Measurements from ENCODE around the gene KCNH2. TPM values are rescaled to one million over a fixed set of nuclear protein-coding genes. Genes with fewer than 3 reads are reported as not detected.

Gene KCNH2
- total RNA-seq, 1 donor from 2014 or later = 2.4 TPM

DNA sequence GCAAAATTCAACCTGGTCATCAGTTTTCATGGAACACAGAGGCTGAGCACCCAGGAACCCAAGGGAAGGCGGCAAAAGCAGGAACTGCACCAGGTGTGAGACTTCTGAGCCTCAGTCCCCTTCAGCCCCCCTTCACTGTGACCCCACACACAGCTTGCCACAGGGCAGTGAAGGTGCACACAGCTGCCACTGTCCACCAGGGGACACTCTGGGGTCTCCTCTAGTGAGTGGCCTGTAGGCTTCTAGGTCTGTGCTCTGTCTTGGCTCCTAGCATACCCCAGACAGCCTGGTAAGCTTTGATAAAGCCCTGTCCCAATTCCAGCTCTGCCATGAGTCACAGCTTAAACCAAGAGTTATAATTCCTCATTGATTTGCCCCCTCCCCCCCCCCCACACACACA, 12.1 kb downstream of the KCNH2 start:
- no peak for DNase-seq
- H3K4me3 ChIP-seq = no peak overlapping the region
- no peak overlapping the region for H3K27ac ChIP-seq
- peaks cover 37% of the 10 kb centered on the region for H3K27me3 ChIP-seq (ENCODE audit: low read depth)
- no peaks in the 10 kb centered on the region for H3K9me3 ChIP-seq
- TF ChIP-seq, protein P1, sequence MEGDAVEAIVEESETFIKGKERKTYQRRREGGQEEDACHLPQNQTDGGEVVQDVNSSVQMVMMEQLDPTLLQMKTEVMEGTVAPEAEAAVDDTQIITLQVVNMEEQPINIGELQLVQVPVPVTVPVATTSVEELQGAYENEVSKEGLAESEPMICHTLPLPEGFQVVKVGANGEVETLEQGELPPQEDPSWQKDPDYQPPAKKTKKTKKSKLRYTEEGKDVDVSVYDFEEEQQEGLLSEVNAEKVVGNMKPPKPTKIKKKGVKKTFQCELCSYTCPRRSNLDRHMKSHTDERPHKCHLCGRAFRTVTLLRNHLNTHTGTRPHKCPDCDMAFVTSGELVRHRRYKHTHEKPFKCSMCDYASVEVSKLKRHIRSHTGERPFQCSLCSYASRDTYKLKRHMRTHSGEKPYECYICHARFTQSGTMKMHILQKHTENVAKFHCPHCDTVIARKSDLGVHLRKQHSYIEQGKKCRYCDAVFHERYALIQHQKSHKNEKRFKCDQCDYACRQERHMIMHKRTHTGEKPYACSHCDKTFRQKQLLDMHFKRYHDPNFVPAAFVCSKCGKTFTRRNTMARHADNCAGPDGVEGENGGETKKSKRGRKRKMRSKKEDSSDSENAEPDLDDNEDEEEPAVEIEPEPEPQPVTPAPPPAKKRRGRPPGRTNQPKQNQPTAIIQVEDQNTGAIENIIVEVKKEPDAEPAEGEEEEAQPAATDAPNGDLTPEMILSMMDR (IDR thresholded peaks at IDR 0.05) = peak; percentile 17
- ATAC-seq = no peak
- intact Hi-C loops (cut with DNase I) = no loop called here
- H3K4me1 ChIP-seq = peaks cover 41% of the 10 kb centered on the region
- no peaks in the 10 kb centered on the region for H3K36me3 ChIP-seq

DNA sequence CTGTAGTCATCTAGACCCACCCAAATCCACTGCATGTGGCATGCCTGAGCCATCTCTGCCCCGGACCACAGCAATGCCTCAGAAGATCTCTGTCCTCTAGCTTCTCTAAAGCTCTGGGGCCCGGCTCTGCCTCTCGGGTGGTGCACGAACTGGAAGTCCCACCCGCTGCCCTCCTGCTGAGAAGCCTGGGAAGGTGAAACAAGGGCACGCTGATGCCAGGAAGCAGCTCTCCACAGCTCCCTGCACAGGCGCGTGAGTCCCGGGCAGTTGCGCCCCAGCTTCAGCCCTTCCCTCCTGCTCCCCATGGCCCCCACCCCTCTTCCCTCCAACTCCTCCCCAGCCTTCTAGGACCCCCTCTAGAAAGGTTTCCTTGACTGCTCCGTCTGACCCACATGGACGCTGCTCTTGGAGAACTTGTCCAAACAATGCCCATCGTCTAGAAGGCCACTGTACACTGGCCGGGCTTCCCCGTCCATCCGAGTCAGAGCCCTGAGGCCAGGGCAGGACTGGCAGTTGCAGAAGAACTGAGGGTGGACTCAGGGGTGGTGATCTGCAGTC, 12.8 kb downstream of the KCNH2 start:
- peaks cover 37% of the 10 kb centered on the region for H3K27me3 ChIP-seq (ENCODE audit: low read depth)
- intact Hi-C loops (cut with DNase I) = no loop called here
- ATAC-seq (no peak), DNase-seq (no peak)
- peaks cover 41% of the 10 kb centered on the region for H3K4me1 ChIP-seq
- H3K4me3 ChIP-seq = no peak overlapping the region
- H3K27ac ChIP-seq = no peak overlapping the region
- no peaks in the 10 kb centered on the region for H3K9me3 ChIP-seq
- TF ChIP-seq, protein P1 (IDR thresholded peaks at IDR 0.05) = no peak
- H3K36me3 ChIP-seq = no peaks in the 10 kb centered on the region

DNA sequence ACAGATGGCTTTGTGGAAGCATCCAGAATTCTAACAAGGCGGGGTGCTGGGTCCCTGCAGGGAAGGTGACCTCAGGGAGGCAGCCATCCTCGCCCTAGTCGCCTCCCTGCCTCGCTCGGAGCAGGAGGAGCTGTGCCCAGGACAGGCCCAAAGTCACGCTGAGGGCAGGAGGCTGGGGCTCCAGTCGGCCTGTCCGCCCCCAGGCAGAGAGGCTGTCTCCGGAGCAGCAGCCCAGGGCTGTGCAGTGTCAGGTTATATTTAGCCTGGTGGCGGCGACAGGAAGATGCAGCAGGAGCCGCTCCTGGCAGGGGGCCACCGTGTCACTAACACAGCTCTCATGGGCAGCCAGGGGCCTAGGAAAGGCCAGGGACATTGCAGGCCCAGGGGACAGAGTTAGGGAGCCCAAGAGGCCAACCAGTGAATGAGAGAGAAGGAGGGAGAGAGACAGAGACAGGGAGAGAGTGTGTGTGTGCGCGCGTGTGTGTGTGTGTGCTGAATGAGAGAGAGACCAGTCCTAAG, 13.5 kb downstream of the KCNH2 start:
- peak in 1 of 2 donors; percentile 2 for ATAC-seq
- H3K36me3 ChIP-seq = no peaks in the 10 kb centered on the region
- intact Hi-C loops (cut with DNase I) = no loop called here
- TF ChIP-seq, protein P1 (IDR thresholded peaks at IDR 0.05) = no peak
- no peak for DNase-seq
- no peak overlapping the region for H3K27ac ChIP-seq
- H3K4me3 ChIP-seq = no peak overlapping the region
- H3K4me1 ChIP-seq = peaks cover 38% of the 10 kb centered on the region
- no peaks in the 10 kb centered on the region for H3K9me3 ChIP-seq
- peaks cover 41% of the 10 kb centered on the region for H3K27me3 ChIP-seq (ENCODE audit: low read depth)

DNA sequence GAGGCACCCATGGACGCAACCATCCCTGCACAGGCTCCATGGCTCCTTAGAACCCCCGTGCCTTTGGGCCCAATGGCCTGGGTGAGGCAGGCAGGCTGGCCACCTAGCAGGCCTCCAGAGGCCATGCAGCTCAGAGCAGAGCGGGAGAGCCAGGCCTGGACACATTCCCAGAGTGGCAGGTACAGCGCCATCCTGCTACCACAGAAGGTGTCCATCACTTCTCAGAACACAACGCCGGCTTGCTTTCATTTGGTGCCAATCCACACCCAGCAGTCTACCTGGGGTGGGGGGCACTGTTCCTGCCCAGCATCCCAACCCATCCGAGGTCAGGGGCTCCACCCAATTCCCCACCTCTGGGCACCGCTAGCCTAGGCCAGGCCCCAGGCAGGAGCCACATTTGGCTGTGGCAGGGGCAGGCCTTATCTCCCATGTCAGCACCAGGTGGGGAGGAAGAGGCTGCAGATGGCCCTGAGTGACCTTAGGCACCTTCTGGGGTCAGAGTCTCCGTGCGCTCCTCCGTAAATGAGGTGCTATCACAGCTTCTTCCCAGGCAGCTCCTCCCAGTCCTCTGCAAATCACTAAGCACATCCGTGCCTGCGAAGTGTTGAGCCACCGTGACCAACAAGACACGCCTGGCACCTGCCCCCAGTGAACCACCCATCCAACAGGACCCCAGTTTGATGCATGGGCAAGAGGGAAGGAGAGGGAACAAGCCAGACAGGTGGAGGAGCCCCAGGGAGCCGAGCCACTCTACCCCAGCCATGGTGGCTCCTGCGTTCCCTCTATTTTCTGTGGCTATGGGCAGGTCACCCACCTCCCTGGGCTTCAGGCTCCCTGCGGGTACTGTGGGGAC, 14.2 kb downstream of the KCNH2 start:
- peaks cover 31% of the 10 kb centered on the region for H3K4me1 ChIP-seq
- peaks cover 48% of the 10 kb centered on the region for H3K27me3 ChIP-seq (ENCODE audit: low read depth)
- intact Hi-C loops (cut with DNase I) = no loop called here
- no peak for DNase-seq
- no peaks in the 10 kb centered on the region for H3K36me3 ChIP-seq
- H3K27ac ChIP-seq = no peak overlapping the region
- TF ChIP-seq, protein P1 (IDR thresholded peaks at IDR 0.05) = no peak
- no peak overlapping the region for H3K4me3 ChIP-seq
- no peak for ATAC-seq
- H3K9me3 ChIP-seq = no peaks in the 10 kb centered on the region

DNA sequence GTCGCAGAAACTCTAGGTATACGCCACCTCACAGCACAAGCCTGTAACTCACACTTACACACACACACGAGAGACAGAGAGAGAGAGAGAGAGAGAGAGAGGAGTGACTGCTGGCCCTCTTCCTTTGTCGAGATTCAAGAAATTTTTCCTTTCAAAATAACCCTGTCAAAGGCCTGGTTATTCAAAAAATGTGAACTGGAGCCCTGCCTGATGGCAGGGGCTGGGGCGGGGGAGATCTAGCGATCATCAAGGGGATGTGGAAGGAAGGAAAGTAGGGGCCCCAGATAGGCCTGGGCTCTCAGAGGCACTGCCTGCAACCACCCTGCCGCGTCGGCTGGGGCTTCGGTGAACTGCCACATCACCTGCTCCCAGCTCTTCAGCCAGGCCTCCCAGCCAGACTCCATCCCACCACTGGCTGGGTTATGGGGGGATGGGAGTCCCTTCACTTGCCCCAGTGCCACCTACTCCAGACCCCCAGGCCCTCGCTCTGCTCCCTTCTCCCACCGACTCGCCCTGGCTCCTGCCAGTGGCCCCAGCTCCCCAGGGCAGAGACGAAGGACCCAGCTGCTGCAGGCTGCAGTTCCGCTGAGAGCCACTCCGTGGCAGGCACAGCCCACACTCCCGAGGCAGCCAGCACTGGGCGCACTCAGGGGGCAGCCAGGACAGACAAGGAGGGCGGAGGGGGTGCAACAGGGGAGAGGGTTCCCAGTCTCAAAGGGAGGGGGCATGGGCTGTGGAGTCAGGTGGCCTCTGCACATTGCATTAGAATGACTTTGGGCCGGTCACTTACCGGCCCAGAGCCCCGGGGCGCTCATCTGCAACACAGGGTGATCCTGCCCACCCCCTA, 15.3 kb downstream of the KCNH2 start:
- no peaks in the 10 kb centered on the region for H3K36me3 ChIP-seq
- peak; percentile 66 for DNase-seq
- H3K9me3 ChIP-seq = no peaks in the 10 kb centered on the region
- no peak overlapping the region for H3K4me3 ChIP-seq
- H3K27me3 ChIP-seq (ENCODE audit: low read depth) = peaks cover 53% of the 10 kb centered on the region
- TF ChIP-seq, protein P1 (IDR thresholded peaks at IDR 0.05) = peak; percentile 88
- H3K27ac ChIP-seq = peak overlapping the region; percentile 31
- peak; percentile 78 to 86 for ATAC-seq
- intact Hi-C loops (cut with DNase I) = no loop called here
- H3K4me1 ChIP-seq = peaks cover 25% of the 10 kb centered on the region
